Measurements from ENCODE around the gene TIMP3. TPM values are rescaled to one million over a fixed set of nuclear protein-coding genes. Genes with fewer than 3 reads are reported as not detected.

The TIMP3 gene
- polyA plus RNA-seq, 3 donors: not detected

- Histone ChIP-seq H3K36me3 (replicated peaks in 1 of 2; ENCODE audit: control insufficient read depth in 1 of 2, insufficient read depth in 2 of 2, low read length in 2 of 2) (no peaks in the 10 kb centered on the region), H2AFZ (ENCODE audit: insufficient read depth, low read depth, low read length, poor library complexity, severe bottlenecking) (no peak overlapping the region), H3K27me3 (ENCODE audit: control insufficient read depth in 2 of 2, insufficient read depth in 2 of 2, low read length in 2 of 2) (no peaks in the 10 kb centered on the region), H3K4me1 (ENCODE audit: control insufficient read depth in 1 of 2, insufficient read depth in 2 of 2, low read length in 2 of 2) (no peaks in the 10 kb centered on the region), H3K9ac (ENCODE audit: insufficient read depth, low read length, poor library complexity, severe bottlenecking) (no peak overlapping the region), H3K27ac (ENCODE audit: low read depth in 1 of 2, low read length in 2 of 2) (no peak overlapping the region), H4K20me1 (ENCODE audit: insufficient read depth, low read length) (no peaks in the 10 kb centered on the region), H3K4me3 (replicated peaks in 1 of 3; ENCODE audit: low read depth in 2 of 3, low read length in 3 of 3) (no peak overlapping the region), H3K4me2 (replicated peaks; ENCODE audit: extremely low read depth, low read length, poor library complexity, severe bottlenecking) (no peak overlapping the region), H3K9me3 (replicated peaks in 1 of 2; ENCODE audit: control insufficient read depth in 1 of 2, insufficient read depth in 1 of 2, low read length in 2 of 2) (no peaks in the 10 kb centered on the region), H3K79me2 (ENCODE audit: insufficient read depth, low read length) (no peaks in the 10 kb centered on the region)
- TF ChIP-seq CTCF (IDR thresholded peaks at IDR 0.05): no peak
- H3K36me3 Mint-ChIP-seq: no peaks in the 10 kb centered on the region
- WGBS (ENCODE audit: insufficient coverage): 69% methylated on average over 2 of the region's 7 CpGs
- intact Hi-C loops (cut with micrococcal nuclease): no loop called here
- H3K27ac Mint-ChIP-seq: no peak overlapping the region
- H3K4me3 Mint-ChIP-seq: no peak overlapping the region
- H3K4me1 Mint-ChIP-seq: no peaks in the 10 kb centered on the region
- peaks cover 1 to 3% (median 2%) of the 10 kb centered on the region in 3 donors for H3K27me3 Mint-ChIP-seq (ENCODE audit: low read depth in 3 of 3)
- no peaks in the 10 kb centered on the region for H3K9me3 Mint-ChIP-seq
- no peak for DNase-seq
Measured at GRCh38 chr22:32864596-32864995, 63.1 kb downstream of the TIMP3 start.

GRCh38 chr22:32866953-32867352 is 65.4 kb downstream of the TIMP3 start:
- H3K36me3 Mint-ChIP-seq: no peaks in the 10 kb centered on the region
- no CpG with 5 or more reads among the region's 4 CpGs for WGBS (ENCODE audit: insufficient coverage)
- Histone ChIP-seq H3K4me3 (replicated peaks in 1 of 3; ENCODE audit: low read depth in 2 of 3, low read length in 3 of 3) (no peak overlapping the region), H3K9ac (ENCODE audit: insufficient read depth, low read length, poor library complexity, severe bottlenecking) (no peak overlapping the region), H3K27ac (ENCODE audit: low read depth in 1 of 2, low read length in 2 of 2) (no peak overlapping the region), H2AFZ (ENCODE audit: insufficient read depth, low read depth, low read length, poor library complexity, severe bottlenecking) (no peak overlapping the region), H3K4me2 (replicated peaks; ENCODE audit: extremely low read depth, low read length, poor library complexity, severe bottlenecking) (no peak overlapping the region), H4K20me1 (ENCODE audit: insufficient read depth, low read length) (no peaks in the 10 kb centered on the region), H3K9me3 (replicated peaks in 1 of 2; ENCODE audit: control insufficient read depth in 1 of 2, insufficient read depth in 1 of 2, low read length in 2 of 2) (no peaks in the 10 kb centered on the region), H3K79me2 (ENCODE audit: insufficient read depth, low read length) (no peaks in the 10 kb centered on the region), H3K36me3 (replicated peaks in 1 of 2; ENCODE audit: control insufficient read depth in 1 of 2, insufficient read depth in 2 of 2, low read length in 2 of 2) (no peaks in the 10 kb centered on the region), H3K4me1 (ENCODE audit: control insufficient read depth in 1 of 2, insufficient read depth in 2 of 2, low read length in 2 of 2) (no peaks in the 10 kb centered on the region), H3K27me3 (ENCODE audit: control insufficient read depth in 2 of 2, insufficient read depth in 2 of 2, low read length in 2 of 2) (no peaks in the 10 kb centered on the region)
- H3K27ac Mint-ChIP-seq: no peak overlapping the region
- H3K27me3 Mint-ChIP-seq (ENCODE audit: low read depth in 3 of 3): peaks cover 0 to 4% (median 1%) of the 10 kb centered on the region in 3 donors
- no peak overlapping the region for H3K4me3 Mint-ChIP-seq
- DNase-seq: no peak
- intact Hi-C loops (cut with micrococcal nuclease): no loop called here
- H3K4me1 Mint-ChIP-seq: no peaks in the 10 kb centered on the region
- no peak for TF ChIP-seq CTCF (IDR thresholded peaks at IDR 0.05)
- peaks cover 0 to 2% (median 0%) of the 10 kb centered on the region in 7 donors for H3K9me3 Mint-ChIP-seq
